NCI-H510A treated with DMSO at 0.1 percent for 48 hours (cell line): ENCODE measurements around the gene PIF1.

Source experiments
- DNase-seq: peaks from one replicate; lab custom pipeline; 2025; lab: John Stamatoyannopoulos, UW

Gene PIF1

DNA sequence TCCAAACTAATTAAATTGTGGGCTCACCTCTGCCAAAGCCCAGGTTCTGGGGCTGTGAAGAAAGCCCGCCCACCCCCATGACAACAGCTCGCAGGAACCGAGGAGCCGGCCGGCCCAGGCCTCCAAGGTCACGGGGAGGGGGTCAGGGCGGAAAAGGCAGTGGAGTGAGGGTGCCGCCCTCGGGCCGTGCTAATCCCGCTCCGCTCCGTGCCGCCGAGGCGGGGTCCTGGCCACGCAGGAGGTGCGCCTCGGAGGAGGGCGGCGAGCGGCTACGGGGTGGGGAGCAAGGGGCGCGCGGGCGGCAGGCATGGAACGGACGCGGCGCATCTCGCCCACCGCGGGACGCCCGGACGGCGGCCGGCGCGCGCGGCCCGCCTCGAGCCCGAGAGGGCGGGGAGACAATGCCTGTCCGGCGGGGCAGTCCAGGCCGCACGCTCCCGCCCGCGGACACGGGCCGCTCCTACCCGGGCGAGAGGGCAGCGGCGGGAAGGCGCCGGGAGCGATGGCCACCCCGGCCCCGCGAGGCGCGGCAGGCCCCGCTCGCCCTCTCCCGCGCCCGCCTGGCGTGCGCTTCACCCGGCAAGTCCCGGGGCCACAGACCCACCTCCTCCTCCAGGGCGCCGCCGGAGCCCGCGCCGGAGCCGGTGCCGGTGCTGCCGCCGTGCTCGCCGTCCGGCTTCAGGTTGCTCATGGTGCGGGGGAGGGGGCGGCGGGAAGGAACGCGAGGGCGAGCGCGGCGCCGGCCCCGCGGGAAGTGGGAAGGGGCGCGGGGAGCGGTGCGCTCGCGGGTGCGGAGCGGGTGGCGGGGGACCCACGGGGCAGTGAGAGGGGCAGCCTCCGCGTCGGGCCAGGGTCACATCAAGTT is 50.6 kb downstream of the PIF1 start:
- DNase-seq, result no peak

DNA sequence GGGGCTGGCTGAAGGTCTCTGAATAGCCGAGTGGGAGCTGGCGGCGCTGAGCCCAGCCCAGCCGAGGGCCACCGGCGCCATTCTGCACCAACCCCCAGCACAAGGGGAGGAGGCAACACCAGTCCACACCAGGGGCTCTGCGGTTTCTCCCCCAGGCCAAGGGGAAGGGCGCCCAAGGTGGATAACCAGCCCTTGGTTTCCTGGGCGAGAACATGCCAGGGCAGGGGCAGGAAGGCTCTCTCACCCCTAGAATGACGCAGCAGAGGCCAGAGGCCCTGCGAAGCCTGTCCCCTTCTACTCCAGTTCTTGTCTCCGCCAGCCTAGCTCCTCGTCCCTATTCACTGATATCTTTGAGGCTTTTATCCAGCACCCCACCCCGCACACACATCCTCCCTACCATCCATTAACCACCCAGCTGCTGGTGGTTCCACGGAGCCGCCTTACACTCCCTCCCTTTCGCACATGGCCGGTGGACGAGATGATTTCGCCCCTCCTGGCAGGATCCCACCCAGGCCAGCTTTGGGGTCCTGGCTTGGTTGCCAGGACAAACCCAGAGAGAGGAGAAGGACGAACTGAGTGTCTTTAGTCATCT is 51.3 kb downstream of the PIF1 start:
- DNase-seq, result no peak

DNA sequence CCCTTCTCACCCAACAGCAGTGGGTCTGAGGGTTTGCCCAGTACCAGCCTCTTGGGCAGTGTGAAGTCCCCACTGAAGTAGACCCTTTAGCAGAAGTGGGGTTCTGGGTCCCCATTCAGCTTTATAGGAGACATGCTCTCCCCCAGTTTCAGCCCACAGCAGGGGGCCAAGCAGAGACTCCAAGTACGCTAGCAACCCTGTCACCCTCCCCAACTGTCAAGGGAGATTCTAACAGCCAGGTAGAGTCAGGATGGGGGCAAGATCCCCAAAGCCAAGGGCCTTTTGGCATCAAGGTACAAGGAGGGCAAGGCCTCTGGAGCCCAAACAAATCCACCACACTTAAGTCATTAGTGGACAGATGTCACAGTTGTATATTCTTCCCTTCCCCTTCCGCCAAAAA is 51.8 kb downstream of the PIF1 start:
- DNase-seq, result no peak

DNA sequence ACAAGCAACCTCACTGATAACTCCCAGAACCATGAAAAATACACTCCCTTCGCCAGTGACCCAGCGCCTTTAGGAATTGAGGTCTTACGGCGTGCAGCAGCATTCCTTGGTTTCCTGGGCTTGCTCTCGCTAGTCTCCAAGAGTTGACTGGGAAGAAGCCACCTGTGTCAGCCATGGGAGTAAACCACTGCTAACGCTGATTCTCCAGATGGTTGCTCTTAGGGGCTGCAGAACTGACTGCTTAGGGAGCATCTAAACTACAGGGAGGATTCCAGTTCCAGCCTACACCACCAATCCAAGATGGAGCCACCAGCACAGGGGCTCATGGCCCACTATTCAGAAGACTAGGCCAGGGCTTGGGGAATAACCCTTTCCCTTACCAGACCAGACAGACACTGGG is 52.5 kb downstream of the PIF1 start:
- no peak for DNase-seq

DNA sequence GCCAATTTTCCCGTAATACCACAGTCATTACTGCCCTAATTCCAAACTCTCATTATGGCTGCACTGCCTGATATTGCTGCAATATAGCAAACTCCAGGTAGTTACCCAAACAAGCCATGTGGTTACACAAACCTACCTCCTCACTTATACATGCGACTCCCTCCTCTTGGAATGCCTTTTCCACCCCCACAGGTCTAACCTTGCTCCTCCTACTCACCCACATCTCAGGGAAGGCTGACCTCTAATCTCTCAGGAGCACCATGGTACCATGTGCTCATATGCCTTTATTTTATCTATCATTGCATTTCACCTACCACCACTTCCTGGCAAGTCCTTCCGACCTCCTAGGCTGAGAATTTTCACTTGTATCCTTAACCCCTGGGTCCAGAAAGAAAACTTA is 53.0 kb downstream of the PIF1 start:
- no peak for DNase-seq

DNA sequence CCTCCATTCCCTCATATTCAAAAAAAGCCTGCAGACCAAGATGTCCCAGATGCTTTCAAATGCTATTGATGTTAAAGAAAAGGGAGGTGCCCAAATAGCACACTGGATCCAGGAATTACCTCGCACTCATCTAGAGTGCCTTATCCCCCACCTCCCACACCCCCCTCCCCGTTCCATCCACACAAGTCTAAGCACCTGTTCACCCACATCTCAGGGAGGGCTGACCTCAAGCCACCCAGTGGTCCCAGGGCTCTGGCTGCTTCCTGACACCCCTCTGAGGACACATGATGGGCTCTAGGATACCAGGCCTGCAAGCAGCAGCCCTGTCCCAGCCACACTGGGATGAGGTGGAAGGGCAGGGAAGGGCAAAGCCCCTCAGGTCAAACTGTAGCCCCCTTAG is 54.8 kb downstream of the PIF1 start:
- no peak for DNase-seq

DNA sequence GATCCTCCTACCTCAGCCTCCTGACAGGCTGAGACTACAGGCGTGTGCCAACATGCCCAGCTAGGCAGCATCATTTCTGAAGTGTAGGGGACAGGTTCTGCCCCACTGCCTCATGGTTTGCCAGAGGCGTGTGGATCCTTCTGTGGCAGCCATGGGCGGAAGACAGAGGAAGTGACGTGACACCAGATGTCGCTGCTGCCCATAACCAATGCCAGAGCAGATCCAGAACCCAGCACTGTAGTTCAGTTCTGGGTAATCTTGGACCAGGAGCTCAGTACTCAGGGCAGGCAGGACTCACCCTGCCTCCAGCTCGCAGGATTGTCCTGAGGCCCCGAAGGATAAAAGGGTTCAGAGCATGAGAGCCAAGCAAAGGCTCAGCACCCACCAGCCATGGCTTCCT is 58.2 kb downstream of the PIF1 start:
- no peak for DNase-seq

DNA sequence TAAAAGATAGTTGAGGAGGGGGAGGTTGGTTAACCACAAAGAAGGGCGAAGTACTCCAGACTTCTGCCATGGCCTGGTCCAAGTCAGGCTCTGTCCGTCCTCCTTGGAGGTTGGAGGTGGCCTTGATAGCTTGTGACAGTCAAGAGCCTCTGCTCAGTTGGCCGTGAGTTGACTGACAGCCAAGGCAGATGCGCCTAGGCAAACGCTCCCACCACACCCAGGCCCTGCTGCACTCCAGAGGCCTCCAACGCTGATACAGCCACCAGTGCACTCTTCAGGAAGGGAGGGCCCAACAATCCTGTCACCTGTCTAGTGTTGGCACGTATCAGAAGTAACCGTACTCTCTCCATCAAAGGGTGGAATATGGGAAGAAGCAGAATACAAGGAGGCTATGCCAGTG is 59.4 kb downstream of the PIF1 start:
- no peak for DNase-seq
